Stimulated activated CD8-positive, alpha-beta memory T cell treated with anti-CD3 and anti-CD28 coated beads, Interleukin-7, amount 100 ng/mL, for 24 hours (primary cell): ENCODE data around the gene SPAG9.

Experiments used
- DNase-seq: peaks from one replicate; pipeline ENCODE4 v3.0.0-alpha.2; 2020; ENCODE audit warnings: low read depth

The SPAG9 gene

DNA sequence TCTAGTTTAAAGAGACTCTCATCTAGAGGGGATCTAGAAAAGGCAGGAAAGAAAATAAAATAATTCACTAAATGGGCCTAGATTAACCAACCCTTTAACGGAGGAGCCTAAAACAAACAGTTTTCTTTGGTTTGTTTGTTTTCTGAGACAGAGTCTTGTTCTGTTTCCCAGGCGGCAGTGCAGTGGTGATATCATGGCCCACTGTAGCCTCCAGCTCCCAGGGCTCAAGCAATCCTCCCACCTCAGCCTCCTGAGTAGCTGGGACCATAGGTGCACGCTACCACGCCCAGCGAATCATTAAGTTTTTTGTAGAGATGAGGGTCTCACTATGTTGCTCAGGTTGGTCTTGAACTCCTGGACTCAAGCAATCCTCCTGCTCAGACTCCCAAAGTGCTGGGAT, 132.2 kb downstream of the SPAG9 start:
- no peak for DNase-seq

DNA sequence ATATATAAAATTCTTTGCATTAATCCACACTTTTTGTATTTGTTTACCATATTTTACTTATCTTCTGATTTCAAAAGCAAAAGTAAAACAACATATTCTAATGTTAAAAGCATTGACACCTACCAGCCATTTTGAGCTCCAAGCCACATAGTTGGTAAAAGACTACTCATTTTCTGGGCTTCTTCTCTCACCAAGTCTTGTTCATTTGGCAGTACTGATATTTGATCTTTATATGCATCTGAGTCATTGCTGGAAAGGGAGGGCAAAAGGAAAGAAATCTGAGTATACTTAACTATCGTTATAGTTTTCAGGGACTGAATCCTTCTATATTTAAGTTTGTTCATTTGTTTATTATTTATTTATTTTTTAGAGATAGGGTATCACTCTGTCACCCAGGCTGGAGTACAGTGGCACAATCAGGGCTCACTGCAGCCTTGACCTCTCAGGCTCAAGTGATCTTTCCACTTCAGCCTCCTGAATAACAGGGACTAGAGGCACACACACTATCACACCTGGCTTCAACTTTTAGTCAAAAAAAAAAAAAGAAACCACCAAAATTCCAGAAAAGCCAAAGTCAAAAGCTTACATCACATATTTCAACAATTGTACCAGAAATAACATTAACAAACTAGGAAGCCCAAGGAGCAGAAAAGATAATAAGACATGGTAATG, 133.5 kb downstream of the SPAG9 start:
- DNase-seq, result no peak

DNA sequence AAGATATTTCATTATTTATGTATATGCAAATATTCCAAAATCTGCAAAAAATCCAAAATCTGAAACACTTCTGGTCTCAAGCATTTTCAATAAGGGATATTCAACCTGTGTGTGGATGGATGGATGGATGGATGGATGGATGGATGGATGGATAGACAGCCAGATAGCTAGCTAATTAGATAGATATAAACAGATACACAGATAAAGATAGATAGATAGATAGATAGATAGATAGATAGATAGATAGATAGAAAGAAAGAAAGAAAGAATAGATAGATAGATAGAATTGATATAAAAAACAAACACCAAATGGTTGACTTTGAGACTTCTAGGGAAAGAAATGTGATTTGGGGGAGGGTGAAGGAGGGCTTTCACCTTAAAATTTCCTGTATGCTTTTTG, 139.4 kb downstream of the SPAG9 start:
- no peak for DNase-seq

DNA sequence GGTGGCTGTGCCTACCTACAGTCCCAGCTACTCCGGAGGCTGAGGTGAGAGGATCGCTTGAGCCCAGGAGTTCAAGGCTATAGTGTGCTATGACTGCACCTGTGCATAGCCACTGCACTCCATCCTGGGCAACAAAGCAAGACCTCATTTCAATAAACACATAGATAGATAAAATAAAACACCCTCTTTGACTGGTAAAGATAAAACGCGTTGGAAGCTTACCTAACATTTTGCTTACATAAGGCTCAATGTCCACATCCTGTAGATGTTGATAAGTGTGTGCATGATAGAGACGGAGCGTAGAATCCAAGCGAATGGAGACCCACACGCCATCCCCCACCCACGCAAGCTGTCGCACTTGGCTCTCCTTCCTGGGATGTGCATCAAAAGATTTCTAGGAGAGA, 141.1 kb downstream of the SPAG9 start:
- DNase-seq, result no peak

DNA sequence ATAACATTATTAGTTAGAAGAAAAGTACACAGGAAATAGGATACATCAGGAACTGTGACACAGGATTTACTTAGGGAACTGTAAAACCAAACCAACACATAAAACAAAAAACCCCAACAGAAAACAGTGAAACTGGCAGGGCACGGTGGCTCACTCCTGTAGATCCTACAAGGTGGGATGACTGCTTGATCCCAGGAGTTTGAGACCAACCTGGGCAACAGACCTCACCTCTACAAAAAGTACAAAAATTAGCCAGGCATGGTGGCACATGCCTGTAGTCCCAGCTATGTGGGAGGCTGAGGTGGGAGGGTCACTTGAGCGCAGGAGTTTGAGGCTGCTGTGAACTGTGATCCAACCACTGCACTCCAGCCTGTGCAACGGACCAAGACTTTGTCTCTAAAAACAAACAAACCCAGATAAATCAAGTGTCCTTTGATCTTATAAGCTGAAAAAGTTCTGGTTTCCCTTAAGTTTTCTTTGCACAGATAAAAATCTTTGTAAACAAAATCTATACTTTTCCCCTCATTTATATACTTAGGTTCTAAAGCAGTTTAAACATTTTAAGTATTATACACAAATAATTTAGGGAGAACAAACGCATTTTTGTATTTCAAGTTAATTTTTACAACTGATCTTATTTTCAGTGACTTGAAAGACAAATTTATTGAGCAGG, 143.0 kb downstream of the SPAG9 start:
- no peak for DNase-seq

DNA sequence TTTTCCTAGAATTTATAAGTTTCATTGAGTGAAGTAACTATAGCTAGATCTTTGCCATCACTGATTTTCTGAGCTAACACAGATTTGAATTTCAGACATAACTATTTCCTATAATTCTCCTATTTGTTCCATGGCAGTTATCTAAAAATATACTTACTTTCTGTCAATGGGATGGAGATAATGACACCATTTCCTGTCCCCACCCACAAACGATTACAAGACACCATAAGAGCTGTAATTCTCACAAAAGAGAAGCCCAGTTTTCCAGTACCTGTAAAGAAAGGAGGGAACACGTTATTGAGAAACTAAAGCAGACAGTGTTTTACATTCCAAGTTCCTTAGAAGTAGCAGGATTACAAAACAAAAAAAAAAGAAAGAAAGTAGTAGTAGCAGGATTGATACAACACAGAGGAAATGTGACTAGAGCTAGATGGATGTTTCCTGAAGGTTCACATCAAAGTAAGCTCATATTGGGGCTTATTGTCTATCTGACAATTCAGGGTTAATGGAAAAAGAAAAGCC, 143.7 kb downstream of the SPAG9 start:
- no peak for DNase-seq

DNA sequence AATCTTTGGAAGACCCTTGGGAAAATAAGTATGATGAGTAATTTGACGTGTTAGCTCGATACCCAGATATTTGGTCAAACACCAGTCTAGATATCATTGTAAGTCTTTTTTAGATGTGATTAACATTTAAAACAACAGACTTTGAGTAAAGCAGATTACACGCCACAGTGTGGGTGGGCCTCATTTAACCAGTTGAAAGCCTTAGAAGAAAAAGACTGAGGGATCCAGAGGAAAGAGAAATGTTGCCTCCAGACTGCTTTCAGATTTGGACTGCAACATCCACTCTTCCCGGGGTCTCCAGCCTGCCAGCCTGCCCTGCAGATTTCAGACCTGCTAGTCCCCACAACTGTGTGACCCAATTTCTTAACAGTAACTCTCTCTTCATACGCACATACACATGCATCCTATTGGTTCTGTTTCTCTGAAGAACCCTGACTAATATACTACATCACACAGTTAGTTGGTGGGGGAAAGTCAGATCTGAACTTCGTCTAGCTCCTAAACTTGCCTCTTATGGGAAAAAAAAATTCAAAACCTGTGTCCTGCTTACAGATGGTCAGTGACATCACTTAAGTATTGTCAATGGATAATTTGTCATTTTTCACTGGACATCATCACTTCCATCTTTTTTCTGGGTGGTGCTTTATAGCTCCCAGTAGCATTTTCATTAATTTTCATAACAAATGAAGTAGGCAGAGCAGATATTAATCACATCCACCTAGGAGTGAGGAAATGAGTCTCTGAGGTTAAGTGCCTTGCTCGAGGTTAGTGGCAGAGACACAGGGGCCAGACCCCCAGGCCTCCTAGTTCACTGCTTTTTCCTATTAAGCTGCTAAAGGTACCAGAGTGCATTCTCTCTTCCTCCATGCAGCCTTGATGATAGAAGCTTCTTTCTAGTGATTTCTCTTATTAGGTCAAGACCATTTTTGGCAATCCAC, 146.8 kb downstream of the SPAG9 start:
- DNase-seq, result no peak

DNA sequence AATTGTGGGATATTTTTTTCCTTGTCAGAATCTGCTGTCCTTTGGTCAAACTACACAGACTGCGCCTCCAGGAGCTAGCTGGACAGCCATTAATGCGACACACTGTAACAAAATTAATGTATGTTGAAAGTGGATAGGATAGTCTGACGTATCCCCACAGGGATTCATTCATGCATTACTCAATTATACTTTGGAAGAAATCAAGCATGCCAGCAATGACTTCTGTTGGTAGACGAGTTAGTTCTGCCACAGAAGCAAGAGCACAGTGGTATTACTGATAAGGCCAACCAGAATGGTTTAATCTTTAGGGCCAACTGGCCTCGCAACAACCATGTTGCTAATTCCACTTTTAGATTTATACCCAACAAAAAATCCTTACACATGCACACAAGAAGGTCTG, 148.1 kb downstream of the SPAG9 start:
- DNase-seq, result no peak

DNA sequence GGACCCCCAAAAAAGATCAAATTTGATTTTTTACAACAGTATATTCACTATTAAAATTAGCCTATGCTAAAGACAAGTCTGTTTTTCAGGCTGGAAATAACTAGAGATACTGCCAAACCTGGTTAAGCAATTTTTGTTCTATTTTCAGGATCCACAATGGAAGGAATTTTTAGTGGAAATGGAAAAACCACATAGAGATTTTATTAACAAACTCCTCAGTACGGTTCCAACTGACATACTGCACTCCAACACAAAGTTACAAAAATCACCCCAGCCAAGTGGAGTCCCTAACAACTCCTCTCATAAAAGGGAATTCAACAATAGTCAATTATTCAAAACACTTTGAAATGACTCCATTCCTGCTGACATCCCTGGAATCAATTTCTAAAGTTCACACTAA, 152.9 kb downstream of the SPAG9 start:
- DNase-seq, result no peak

DNA sequence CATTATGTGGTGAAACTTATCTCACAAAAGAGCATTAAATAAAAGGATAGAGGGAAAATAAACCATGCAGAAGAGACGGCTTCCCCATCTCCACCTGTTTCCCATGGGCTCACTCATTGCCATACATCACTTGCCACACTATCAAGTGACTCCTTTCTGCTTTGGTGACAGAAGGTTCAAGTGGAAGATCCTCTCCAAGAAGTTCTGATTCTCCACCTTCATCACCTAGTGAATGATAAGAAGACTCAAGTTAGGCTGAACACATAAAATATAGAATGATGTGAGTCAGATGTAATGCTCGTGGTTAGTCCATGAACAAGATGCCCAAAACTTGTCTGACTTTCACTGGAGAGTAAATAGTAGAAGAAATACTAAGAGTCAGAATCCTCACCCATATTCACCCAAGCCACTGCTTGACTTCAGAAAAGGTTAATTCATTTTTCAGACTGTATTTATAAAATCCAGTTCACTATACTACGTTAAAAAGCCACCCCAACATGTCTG, 154.5 kb downstream of the SPAG9 start:
- DNase-seq, result no peak

DNA sequence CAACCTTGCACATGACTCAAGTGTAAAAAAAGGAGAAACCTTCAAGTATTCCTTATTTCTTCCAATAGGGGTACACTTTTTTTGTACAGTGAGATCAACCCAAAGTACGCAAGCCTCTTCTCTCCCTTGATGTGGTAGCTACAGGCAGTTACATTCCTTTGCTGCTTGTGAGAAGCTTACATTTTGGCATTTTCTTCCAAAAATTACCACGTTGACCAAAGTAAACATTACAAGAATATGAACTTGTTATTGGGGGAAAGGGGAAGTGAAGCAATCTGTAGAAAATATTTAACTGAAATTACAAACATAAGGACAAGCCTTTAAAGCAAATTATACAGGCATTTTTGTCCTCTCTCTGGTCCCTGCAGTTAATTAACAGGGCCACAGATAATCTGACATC, 157.5 kb downstream of the SPAG9 start:
- DNase-seq, result no peak

DNA sequence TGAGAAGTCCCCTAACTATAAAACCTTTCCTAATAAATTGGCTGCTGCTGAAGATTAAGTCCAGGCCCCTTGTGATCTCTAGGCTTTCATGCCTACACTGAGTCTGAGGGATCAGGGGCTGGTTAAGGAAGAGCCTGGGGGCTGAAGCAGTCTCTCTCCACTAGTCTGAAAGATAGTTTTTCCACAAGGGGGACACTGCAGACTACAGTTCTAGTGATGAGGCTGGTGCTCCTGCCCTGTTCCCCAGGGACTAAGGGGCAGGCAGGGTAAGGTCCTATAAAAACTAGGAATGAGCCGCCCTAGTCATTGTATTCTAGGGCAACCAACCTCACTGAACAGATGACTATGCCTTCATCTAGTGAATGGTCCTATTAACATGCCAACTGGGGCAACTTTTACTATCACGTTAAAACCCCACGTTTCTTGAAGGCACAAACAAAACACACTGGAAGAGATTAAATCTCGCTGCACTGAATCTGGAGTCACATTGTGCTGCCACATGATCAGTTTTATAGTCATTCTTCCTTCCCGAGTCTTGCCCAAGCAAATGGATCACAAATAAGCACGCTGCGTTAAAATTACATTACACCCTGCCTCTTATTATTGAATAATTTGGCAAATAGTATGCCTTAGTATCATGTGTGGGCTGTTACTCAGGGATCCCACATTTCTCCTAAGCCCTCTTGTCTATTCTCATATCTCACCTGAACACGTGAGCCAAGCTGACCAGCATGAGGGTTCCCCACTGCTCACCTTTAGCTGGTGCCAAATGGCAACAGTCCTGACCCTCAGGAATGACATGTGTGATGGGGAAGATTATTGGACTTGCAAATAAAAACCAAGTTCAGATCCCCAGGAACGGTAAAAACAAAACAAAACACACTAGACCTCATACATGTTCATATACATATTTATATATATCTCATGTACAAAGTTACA, 159.1 kb downstream of the SPAG9 start:
- DNase-seq, result no peak

DNA sequence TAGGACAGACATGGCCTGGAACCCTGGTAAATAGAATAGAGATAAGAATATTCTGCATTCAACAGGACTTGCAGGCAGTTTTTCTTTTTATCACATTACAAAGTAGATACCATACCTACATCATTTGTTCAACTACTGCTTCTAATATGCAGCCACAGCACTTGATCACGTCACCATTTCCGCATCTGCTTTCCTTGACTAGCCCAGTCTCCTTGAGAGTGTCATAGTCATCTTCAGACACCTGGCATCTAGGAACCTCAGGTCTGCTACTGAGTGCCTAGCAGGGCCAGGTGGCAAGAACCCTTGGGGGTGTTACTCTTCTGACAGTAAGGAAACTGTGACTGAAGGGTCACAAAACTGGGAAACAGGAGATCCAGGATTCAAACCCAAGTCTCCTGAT, 161.3 kb downstream of the SPAG9 start:
- DNase-seq, result no peak

DNA sequence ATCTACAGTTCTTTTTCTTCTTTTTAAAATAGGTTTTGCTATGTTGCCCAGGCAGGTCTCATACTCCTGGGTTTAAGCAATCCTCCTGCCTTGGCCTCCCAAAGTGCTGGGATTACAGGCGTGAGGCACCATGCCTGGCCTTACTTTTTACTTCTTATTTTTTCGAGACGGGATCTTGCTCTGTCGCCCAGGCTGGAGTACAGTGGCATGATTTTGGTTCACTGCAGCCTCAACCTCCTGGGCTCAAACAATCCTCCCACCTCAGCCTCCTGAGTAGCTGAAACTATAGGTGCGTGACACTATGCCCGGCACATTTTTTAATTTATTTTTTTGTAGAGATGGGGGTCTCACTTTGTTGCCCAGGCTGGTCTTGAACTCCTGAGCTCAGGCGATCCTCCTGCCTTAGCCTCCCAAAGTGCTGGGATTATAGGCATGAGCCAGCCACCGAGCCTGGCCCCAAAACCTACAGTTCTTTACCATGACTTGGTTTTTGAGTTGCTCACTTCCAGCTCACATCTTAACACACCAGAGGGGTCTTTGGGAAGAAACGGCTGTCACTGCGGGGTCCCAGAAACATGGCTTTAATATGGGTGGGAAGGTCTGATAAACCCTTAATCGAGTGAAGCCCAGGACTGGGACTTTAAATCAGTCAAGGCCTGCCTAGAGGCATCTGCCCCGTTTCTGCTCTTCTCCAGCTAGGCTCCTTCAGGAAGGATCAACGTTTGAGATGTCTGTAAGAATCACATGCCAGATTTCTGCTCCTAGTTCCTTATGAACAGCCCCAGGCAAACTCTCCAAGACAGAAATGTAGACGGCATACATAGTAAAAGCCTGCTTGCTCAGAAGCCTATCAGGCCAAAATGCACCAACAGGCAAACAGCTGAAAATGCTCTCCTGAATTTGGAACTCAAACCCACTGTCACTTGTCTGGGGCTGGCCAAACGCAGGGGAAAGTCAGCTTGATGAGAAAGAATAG, 162.8 kb downstream of the SPAG9 start:
- DNase-seq, result no peak

DNA sequence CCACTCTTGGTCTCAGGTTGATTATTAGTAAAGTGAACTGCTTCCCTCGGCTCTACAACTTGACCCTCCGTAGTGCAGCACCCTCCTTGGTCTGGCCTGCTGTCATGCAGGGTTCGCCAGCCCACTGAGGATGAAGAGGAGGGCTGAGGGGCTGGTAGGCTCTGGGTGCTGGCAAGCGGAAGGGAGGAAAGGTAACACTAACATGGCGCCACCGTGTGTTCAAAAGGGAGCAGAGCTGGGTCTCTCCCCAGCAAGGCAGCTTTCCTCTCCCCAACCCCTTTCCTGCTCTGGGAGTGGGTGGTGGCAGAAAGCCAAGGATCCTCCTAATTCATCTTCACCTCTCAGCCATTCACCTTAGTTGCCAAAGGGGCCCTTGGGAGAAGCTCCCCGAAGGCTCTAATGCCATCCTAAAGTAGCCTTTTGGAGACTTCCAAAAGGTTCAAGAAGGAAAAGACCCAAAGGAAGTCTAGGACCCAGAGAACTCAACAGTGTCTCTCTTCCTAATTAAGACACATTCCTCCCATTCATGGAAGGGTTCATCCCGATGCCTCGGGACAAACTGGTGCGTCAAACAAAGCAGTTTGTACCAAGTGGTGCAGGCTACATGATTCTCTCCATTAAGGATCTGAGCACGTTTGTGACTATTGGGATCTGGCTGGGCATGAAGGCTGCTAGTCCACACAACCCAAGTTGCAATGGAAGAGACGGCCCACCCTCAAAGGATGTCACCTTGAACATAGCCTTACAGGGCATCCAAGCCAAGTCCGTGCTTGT, 163.7 kb downstream of the SPAG9 start:
- peak; percentile 23 for DNase-seq

DNA sequence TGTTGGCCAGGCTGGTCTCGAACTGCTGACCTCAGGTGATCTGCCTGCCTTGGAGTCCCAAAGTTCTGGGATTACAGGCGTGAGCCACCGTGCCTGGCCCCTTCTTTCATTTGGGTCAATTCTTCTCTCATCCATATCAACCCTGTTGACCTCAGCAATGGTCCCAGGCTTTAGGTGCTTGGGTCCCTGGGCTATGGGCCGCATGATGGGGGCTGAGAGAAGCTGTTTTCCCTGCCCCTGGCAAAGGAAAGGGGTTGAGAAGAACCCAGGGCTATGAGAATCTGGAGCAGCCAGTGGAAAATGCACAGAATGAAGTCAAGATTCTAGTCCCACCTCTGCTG, 164.3 kb downstream of the SPAG9 start:
- DNase-seq, result no peak

DNA sequence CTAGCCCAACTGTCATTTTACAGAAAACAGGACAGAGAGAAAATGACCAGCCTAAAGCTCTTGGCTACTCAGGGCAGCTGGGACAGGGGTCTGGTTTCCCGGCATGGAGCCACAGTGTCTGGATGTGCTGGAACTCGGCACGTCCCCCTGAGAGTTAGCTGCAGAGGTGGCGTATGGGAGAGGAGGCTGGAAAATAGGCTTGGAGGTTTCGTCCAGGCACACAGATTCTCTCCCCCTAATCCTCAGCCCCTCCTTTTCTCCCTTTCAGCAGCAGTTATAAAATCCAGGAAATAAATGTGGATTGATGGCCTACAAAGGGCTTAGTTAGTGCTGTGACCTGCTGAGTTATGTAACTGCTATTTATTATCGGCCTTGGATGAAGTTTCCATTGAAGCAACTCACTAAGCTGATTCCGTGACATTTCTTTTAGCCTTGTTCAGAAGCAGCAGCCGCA, 165.0 kb downstream of the SPAG9 start:
- no peak for DNase-seq

DNA sequence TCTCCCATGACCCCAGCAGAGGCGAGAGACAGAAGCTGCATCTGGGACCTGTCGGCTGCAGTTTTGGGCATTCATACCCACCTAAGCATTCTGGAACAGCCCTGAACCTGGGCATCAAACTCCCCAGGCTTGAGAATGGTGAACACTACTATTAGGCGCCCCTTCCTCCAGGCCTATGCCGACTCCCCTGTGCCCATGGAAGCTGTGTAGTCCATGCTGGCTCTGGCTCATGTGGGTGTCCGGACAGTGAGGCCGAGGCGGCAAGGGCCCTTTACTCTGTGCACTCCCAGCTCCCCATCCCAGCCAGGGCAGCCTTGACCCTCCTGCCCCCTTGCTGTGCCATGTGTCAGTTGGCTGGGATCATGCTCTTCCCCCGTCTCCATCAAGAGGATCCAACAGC, 165.5 kb downstream of the SPAG9 start:
- no peak for DNase-seq

DNA sequence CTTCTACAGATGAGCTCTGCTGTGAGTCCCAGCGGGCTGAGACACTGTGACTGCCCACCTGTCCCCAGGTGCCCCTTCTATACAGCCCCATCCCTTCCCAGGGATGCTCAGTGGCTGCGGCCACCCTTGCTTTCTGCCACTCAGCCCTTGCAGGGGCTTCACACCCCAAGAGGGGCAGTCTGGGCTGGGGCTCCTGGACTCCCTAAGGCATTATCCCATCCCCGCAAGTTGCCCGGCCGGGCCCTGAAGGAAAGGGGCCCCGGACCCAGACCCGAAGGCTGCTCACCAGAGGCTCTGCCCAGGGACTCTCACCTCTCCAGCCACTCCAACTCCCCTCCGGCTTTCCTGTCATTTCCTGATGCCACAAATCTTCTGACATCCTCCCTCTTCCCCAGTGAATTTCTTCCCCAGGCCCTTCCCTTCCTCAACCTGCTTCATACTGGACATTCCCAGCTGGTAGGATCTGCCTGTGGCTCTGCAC, 166.0 kb downstream of the SPAG9 start:
- DNase-seq, result no peak
